Measurements from ENCODE around the gene FASTK. TPM values are rescaled to one million over a fixed set of nuclear protein-coding genes. Genes with fewer than 3 reads are reported as not detected.

Gene FASTK
- total RNA-seq, 1 experiment from 2014 or later = 95.0 TPM

GRCh38 chr7:151129117-151129959, 48.7 kb upstream of the FASTK start:
- no TSS peak for BruUV-seq (replicated peaks)

GRCh38 chr7:151128716-151129115, 48.1 kb upstream of the FASTK start:
- H3K4me1 ChIP-seq (ENCODE audit: control insufficient read depth, insufficient read depth, low read length) = no peaks in the 10 kb centered on the region
- ATAC-seq = no peak
- H3K9me3 ChIP-seq (ENCODE audit: control insufficient read depth, insufficient read depth, low read depth, low read length) = no peaks in the 10 kb centered on the region
- BruUV-seq (replicated peaks) = no TSS peak
- no peak for DNase-seq (ENCODE audit: low read depth, low spot score)
- TF ChIP-seq TCF7L2 (IDR thresholded peaks at IDR 0.05; ENCODE audit: low read depth, low read length) = no peak
- ChIA-PET POLR2A (interaction anchor here (0.5 kb wide), 1 partner anchor 357 kb away, joined by 10 read pairs; no protein-coding TSS in a partner anchor), CTCF (no interaction called here)
- no peaks in the 10 kb centered on the region for H3K27me3 ChIP-seq (ENCODE audit: control insufficient read depth, insufficient read depth, low read length)
- in situ Hi-C loops (cut with HindIII; ENCODE audit: low pct_unique_long_range_greater_than_20kb, low sequenced_read_pairs) = no loop called here
- H3K4me3 ChIP-seq (ENCODE audit: low read depth in 2 of 2, low read length in 2 of 2) = no peak overlapping the region
- no peak overlapping the region for H3K27ac ChIP-seq (ENCODE audit: low read length)
- no peaks in the 10 kb centered on the region for H3K36me3 ChIP-seq (ENCODE audit: control insufficient read depth, insufficient read depth, low read length)
- intact Hi-C loops (cut with micrococcal nuclease; ENCODE audit: unreplicated experiment) = no loop called here

More at GRCh38 chr7:151129117-151129959, 48.7 kb upstream of the FASTK start:
- in situ Hi-C loops (cut with HindIII; ENCODE audit: low pct_unique_long_range_greater_than_20kb, low sequenced_read_pairs) (no loop called here), intact Hi-C loops (cut with micrococcal nuclease; ENCODE audit: unreplicated experiment) (no loop called here)
- DNase-seq (ENCODE audit: low read depth, low spot score) (no peak), ATAC-seq (no peak)
- Histone ChIP-seq H3K36me3 (ENCODE audit: control insufficient read depth, insufficient read depth, low read length) (no peaks in the 10 kb centered on the region), H3K27me3 (ENCODE audit: control insufficient read depth, insufficient read depth, low read length) (no peaks in the 10 kb centered on the region), H3K4me1 (ENCODE audit: control insufficient read depth, insufficient read depth, low read length) (no peaks in the 10 kb centered on the region), H3K4me3 (ENCODE audit: low read depth in 2 of 2, low read length in 2 of 2) (no peak overlapping the region), H3K9me3 (ENCODE audit: control insufficient read depth, insufficient read depth, low read depth, low read length) (no peaks in the 10 kb centered on the region), H3K27ac (ENCODE audit: low read length) (no peak overlapping the region)
- no peak for TF ChIP-seq SIN3A (IDR thresholded peaks at IDR 0.05; ENCODE audit: borderline replicate concordance, insufficient read depth, low read depth, low read length)
- TF ChIP-seq POLR2AphosphoS5 (IDR thresholded peaks at IDR 0.05; ENCODE audit: low read depth, low read length) = no peak
- no peak for TF ChIP-seq CTCF (IDR thresholded peaks at IDR 0.05)
- no peak for TF ChIP-seq TCF7L2 (IDR thresholded peaks at IDR 0.05; ENCODE audit: low read depth, low read length)
- TF ChIP-seq REST (IDR thresholded peaks at IDR 0.05; ENCODE audit: insufficient read depth in 1 of 2, low read depth in 2 of 2, low read length in 1 of 2) = no peak
- ChIA-PET CTCF (interaction anchor here (0.6 kb wide), 1 partner anchor 70 kb away, joined by 20 read pairs; no protein-coding TSS in a partner anchor), POLR2A (interaction anchor here (0.5 kb wide), 1 partner anchor 358 kb away, joined by 10 read pairs; no protein-coding TSS in a partner anchor)

GRCh38 chr7:151128144-151128543, 47.5 kb upstream of the FASTK start:
- DNase-seq (ENCODE audit: low read depth, low spot score) (no peak), ATAC-seq (no peak)
- intact Hi-C loops (cut with micrococcal nuclease; ENCODE audit: unreplicated experiment) (no loop called here), in situ Hi-C loops (cut with HindIII; ENCODE audit: low pct_unique_long_range_greater_than_20kb, low sequenced_read_pairs) (no loop called here)
- ChIA-PET CTCF (no interaction called here), POLR2A (no interaction called here)
- TF ChIP-seq CTCF (IDR thresholded peaks at IDR 0.05) (no peak), REST (IDR thresholded peaks at IDR 0.05; ENCODE audit: insufficient read depth in 1 of 2, low read depth in 2 of 2, low read length in 1 of 2) (no peak), SIN3A (IDR thresholded peaks at IDR 0.05; ENCODE audit: borderline replicate concordance, insufficient read depth, low read depth, low read length) (no peak), TCF7L2 (IDR thresholded peaks at IDR 0.05; ENCODE audit: low read depth, low read length) (no peak), POLR2AphosphoS5 (IDR thresholded peaks at IDR 0.05; ENCODE audit: low read depth, low read length) (no peak)
- H3K4me1 ChIP-seq (ENCODE audit: control insufficient read depth, insufficient read depth, low read length) = no peaks in the 10 kb centered on the region
- H3K9me3 ChIP-seq (ENCODE audit: control insufficient read depth, insufficient read depth, low read depth, low read length) = no peaks in the 10 kb centered on the region
- H3K36me3 ChIP-seq (ENCODE audit: control insufficient read depth, insufficient read depth, low read length) = no peaks in the 10 kb centered on the region
- no TSS peak for BruUV-seq (replicated peaks)
- no peak overlapping the region for H3K4me3 ChIP-seq (ENCODE audit: low read depth in 2 of 2, low read length in 2 of 2)
- H3K27ac ChIP-seq (ENCODE audit: low read length) = no peak overlapping the region
- no peaks in the 10 kb centered on the region for H3K27me3 ChIP-seq (ENCODE audit: control insufficient read depth, insufficient read depth, low read length)
